ENCODE data around the gene SLC6A13.
"Not testable (repeated sequence)": the region's sequence is repeated elsewhere in the genome, so short reads cannot be mapped to it uniquely, and the experiment has no call there.

The SLC6A13 gene

GRCh38 chr12:232731-233614 lies 29.7 kb downstream of the SLC6A13 start:
- DNase-seq: no peak

- no peak for DNase-seq
Observed at GRCh38 chr12:230925-231671, 31.5 kb downstream of the SLC6A13 start.

GRCh38 chr12:229441-230191 lies 33.0 kb downstream of the SLC6A13 start:
- no peak for DNase-seq

- no peak for DNase-seq
Observed at GRCh38 chr12:228846-229200, 33.8 kb downstream of the SLC6A13 start.

GRCh38 chr12:227923-228845 lies 34.5 kb downstream of the SLC6A13 start:
- DNase-seq: no peak

- DNase-seq: no peak
Observed at GRCh38 chr12:227286-227915, 35.2 kb downstream of the SLC6A13 start.

GRCh38 chr12:226401-226800 lies 36.2 kb downstream of the SLC6A13 start:
- DNase-seq: no peak

- DNase-seq: no peak
Observed at GRCh38 chr12:225012-225411, 37.6 kb downstream of the SLC6A13 start.

GRCh38 chr12:224330-224729 lies 38.3 kb downstream of the SLC6A13 start:
- no peak for DNase-seq

GRCh38 chr12:223841-224240 lies 38.8 kb downstream of the SLC6A13 start:
- no peak for DNase-seq

- no peak for DNase-seq
Observed at GRCh38 chr12:221736-222135, 40.9 kb downstream of the SLC6A13 start.

- no peak for DNase-seq
Observed at GRCh38 chr12:220946-221550, 41.6 kb downstream of the SLC6A13 start.

GRCh38 chr12:220491-220890 lies 42.1 kb downstream of the SLC6A13 start:
- DNase-seq: no peak

- peak in 3 of 4 experiments; percentile 8 to 17 (median 12) for DNase-seq
Observed at GRCh38 chr12:219891-220352, 42.7 kb downstream of the SLC6A13 start.

- DNase-seq: no peak
Observed at GRCh38 chr12:218728-219590, 43.7 kb downstream of the SLC6A13 start.

GRCh38 chr12:218221-218620 lies 44.4 kb downstream of the SLC6A13 start:
- DNase-seq: no peak

- DNase-seq: not testable (repeated sequence)
Observed at GRCh38 chr12:217029-217428, 45.6 kb downstream of the SLC6A13 start.

- DNase-seq: no peak
Observed at GRCh38 chr12:215116-215515, 47.5 kb downstream of the SLC6A13 start.

- DNase-seq: no peak
Observed at GRCh38 chr12:214003-214741, 48.5 kb downstream of the SLC6A13 start, which contains the start of gene SLC6A12. SLC6A12 (minus strand) TSS chr12:214157; CDS start chr12:209986, 4,171 bp downstream.

All from activated naive CD4-positive, alpha-beta T cell (primary cell).